MM.1S (cell line): Measurements from ENCODE around the gene DEPDC5.

Experiments
- EZH2phosphoT487 ChIP-seq: fragments of 300-600 bp; sonication (generic); IDR thresholded peaks from 2 replicates; pipeline ENCODE4 v1.6.1; 2018; ENCODE audit warnings: antibody characterized with exemption, low read length
- TF ChIP-seq, protein P1 (sequence below): fragments of 300-600 bp; sonication (generic); IDR thresholded peaks from 2 replicates; pipeline ENCODE4 v1.5.1; 2016; ENCODE audit warnings: antibody characterized with exemption, low read length, mixed read lengths

DNA sequence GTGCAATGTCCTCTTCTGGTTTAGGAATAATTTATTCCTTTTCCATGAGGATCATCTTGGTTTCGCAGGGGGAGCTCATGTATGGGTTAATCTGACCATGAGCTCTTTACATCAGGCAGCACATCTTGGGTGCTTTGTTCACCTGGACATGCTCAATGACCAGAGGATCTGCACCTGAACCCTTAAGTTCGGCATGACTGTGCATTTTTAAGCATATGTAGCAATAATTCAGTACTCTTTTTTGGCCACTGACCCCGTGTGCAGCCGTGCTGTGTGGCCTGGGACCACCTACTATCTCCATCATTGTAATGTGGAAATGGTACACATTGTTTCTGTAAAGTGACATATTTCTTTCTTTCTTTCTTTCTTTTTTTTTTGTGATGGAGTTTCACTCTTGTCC, 62.9 kb downstream of the DEPDC5 start:
- TF ChIP-seq, protein P1, sequence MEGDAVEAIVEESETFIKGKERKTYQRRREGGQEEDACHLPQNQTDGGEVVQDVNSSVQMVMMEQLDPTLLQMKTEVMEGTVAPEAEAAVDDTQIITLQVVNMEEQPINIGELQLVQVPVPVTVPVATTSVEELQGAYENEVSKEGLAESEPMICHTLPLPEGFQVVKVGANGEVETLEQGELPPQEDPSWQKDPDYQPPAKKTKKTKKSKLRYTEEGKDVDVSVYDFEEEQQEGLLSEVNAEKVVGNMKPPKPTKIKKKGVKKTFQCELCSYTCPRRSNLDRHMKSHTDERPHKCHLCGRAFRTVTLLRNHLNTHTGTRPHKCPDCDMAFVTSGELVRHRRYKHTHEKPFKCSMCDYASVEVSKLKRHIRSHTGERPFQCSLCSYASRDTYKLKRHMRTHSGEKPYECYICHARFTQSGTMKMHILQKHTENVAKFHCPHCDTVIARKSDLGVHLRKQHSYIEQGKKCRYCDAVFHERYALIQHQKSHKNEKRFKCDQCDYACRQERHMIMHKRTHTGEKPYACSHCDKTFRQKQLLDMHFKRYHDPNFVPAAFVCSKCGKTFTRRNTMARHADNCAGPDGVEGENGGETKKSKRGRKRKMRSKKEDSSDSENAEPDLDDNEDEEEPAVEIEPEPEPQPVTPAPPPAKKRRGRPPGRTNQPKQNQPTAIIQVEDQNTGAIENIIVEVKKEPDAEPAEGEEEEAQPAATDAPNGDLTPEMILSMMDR = no peak
- no peak for TF ChIP-seq EZH2phosphoT487
